HG03039 (cell line): ENCODE results near the gene SRRD.
"Not testable (repeated sequence)": the region's sequence is repeated elsewhere in the genome, so short reads cannot be mapped to it uniquely, and the experiment has no call there.

Experiments used
- ATAC-seq: cut with Tn5 transposase; IDR thresholded peaks from one replicate; pipeline ENCODE4 v1.9.1; 2021; ENCODE audit warnings: mild to moderate bottlenecking, moderate library complexity; ENCODE audit not compliant: unreplicated experiment

Gene SRRD

GRCh38 chr22:26483439-26484359 is at the start of gene SRRD, which contains the start of gene HPS4:
SRRD (plus strand) TSS chr22:26483877; CDS start chr22:26483891, 14 bp downstream.
HPS4 (minus strand) TSS chr22:26483783; CDS start chr22:26481762, 2,021 bp downstream.
- ATAC-seq: peak; percentile 76

- ATAC-seq: no peak
These were observed 48.2 kb upstream of the SRRD start for GRCh38 chr22:26435327-26436093.

GRCh38 chr22:26436903-26437515 is 46.7 kb upstream of the SRRD start:
- no peak for ATAC-seq

GRCh38 chr22:26437694-26438392 is 45.8 kb upstream of the SRRD start:
- ATAC-seq: no peak

- not testable (repeated sequence) for ATAC-seq
These were observed 44.9 kb upstream of the SRRD start for GRCh38 chr22:26438776-26439175.

GRCh38 chr22:26439559-26439958 is 44.1 kb upstream of the SRRD start:
- no peak for ATAC-seq

GRCh38 chr22:26442086-26442756 is 41.5 kb upstream of the SRRD start:
- ATAC-seq: no peak

- ATAC-seq: no peak
These were observed 39.6 kb upstream of the SRRD start for GRCh38 chr22:26443901-26444690.

- no peak for ATAC-seq
These were observed 38.9 kb upstream of the SRRD start for GRCh38 chr22:26444777-26445176.

GRCh38 chr22:26445577-26446275 is 38.0 kb upstream of the SRRD start:
- ATAC-seq: no peak

GRCh38 chr22:26446808-26447515 is 36.7 kb upstream of the SRRD start:
- ATAC-seq: no peak

GRCh38 chr22:26447584-26448329 is 35.9 kb upstream of the SRRD start:
- ATAC-seq: no peak

GRCh38 chr22:26448334-26448733 is 35.3 kb upstream of the SRRD start:
- ATAC-seq: no peak

GRCh38 chr22:26448941-26449340 is 34.7 kb upstream of the SRRD start:
- no peak for ATAC-seq

- no peak for ATAC-seq
These were observed 33.1 kb upstream of the SRRD start for GRCh38 chr22:26450453-26451185.

GRCh38 chr22:26452236-26453016 is 31.3 kb upstream of the SRRD start:
- no peak for ATAC-seq
